Measurements from ENCODE around the gene FMR1.

FMR1 gene

GRCh38 chrX:147911192-147912022 lies at the start of gene FMR1:
FMR1 (plus strand) TSS chrX:147911919; CDS start chrX:147912180, 261 bp downstream.
- DNase-seq, result peak; percentile 93

- no peak for DNase-seq
These were observed 35.7 kb upstream of the FMR1 start for GRCh38 chrX:147875866-147876596.

- no peak for DNase-seq
These were observed 34.7 kb upstream of the FMR1 start for GRCh38 chrX:147876849-147877646.

- no peak for DNase-seq
These were observed 34.0 kb upstream of the FMR1 start for GRCh38 chrX:147877726-147878125.

GRCh38 chrX:147884958-147885357 lies 26.8 kb upstream of the FMR1 start:
- no peak for DNase-seq

- no peak for DNase-seq
These were observed 21.0 kb upstream of the FMR1 start for GRCh38 chrX:147890756-147891155.

- DNase-seq, result no peak
These were observed 19.8 kb upstream of the FMR1 start for GRCh38 chrX:147891896-147892295.

- DNase-seq, result no peak
These were observed 18.0 kb upstream of the FMR1 start for GRCh38 chrX:147893741-147894140.

GRCh38 chrX:147894366-147894963 lies 17.3 kb upstream of the FMR1 start:
- no peak for DNase-seq

GRCh38 chrX:147897117-147897516 lies 14.6 kb upstream of the FMR1 start:
- DNase-seq, result no peak

GRCh38 chrX:147898951-147899350 lies 12.8 kb upstream of the FMR1 start:
- no peak for DNase-seq

GRCh38 chrX:147899379-147900114 lies 12.2 kb upstream of the FMR1 start:
- DNase-seq, result no peak

- no peak for DNase-seq
These were observed 11.4 kb upstream of the FMR1 start for GRCh38 chrX:147900349-147900748.

GRCh38 chrX:147901461-147902126 lies 10.1 kb upstream of the FMR1 start:
- DNase-seq, result no peak

GRCh38 chrX:147902270-147902669 lies 9.4 kb upstream of the FMR1 start:
- DNase-seq, result no peak

GRCh38 chrX:147908106-147908505 lies 3.6 kb upstream of the FMR1 start:
- no peak for DNase-seq

- no peak for DNase-seq
These were observed 1.1 kb upstream of the FMR1 start for GRCh38 chrX:147910607-147911006.

- DNase-seq, result peak; percentile 53
These were observed 528 bp downstream of the FMR1 start for GRCh38 chrX:147912093-147912801.

GRCh38 chrX:147913570-147913969 lies 1.9 kb downstream of the FMR1 start:
- no peak for DNase-seq

- DNase-seq, result no peak
These were observed 2.9 kb downstream of the FMR1 start for GRCh38 chrX:147914591-147914990.

GRCh38 chrX:147916375-147916968 lies 4.8 kb downstream of the FMR1 start:
- DNase-seq, result no peak

All from NCI-H146 (cell line).